HG03159 (cell line): ENCODE results near the gene ZFYVE9.
"Not testable (repeated sequence)": the region's sequence is repeated elsewhere in the genome, so short reads cannot be mapped to it uniquely, and the experiment has no call there.

Source experiments
- ATAC-seq: cut with Tn5 transposase; IDR thresholded peaks from one replicate; pipeline ENCODE4 v1.9.1; 2021; ENCODE audit warnings: mild to moderate bottlenecking, moderate library complexity; ENCODE audit not compliant: unreplicated experiment

Gene ZFYVE9

GRCh38 chr1:52142220-52143183, 613 bp downstream of the ZFYVE9 start:
- peak; percentile 34 for ATAC-seq

GRCh38 chr1:52145137-52145536, 3.2 kb downstream of the ZFYVE9 start:
- ATAC-seq: no peak

GRCh38 chr1:52150445-52150844, 8.6 kb downstream of the ZFYVE9 start:
- not testable (repeated sequence) for ATAC-seq

GRCh38 chr1:52150946-52151345, 9.1 kb downstream of the ZFYVE9 start:
- ATAC-seq: no peak

GRCh38 chr1:52152572-52152971, 10.7 kb downstream of the ZFYVE9 start:
- ATAC-seq: no peak

- ATAC-seq: no peak
Observed at GRCh38 chr1:52153010-52153409, 11.1 kb downstream of the ZFYVE9 start.

- no peak for ATAC-seq
Observed at GRCh38 chr1:52153898-52154297, 12.0 kb downstream of the ZFYVE9 start.

GRCh38 chr1:52156460-52156859, 14.6 kb downstream of the ZFYVE9 start:
- no peak for ATAC-seq

GRCh38 chr1:52157582-52157981, 15.7 kb downstream of the ZFYVE9 start:
- ATAC-seq: no peak

GRCh38 chr1:52158218-52158617, 16.3 kb downstream of the ZFYVE9 start:
- ATAC-seq: no peak

GRCh38 chr1:52159033-52159789, 17.3 kb downstream of the ZFYVE9 start:
- no peak for ATAC-seq

GRCh38 chr1:52162947-52163346, 21.1 kb downstream of the ZFYVE9 start:
- ATAC-seq: no peak

- ATAC-seq: no peak
Observed at GRCh38 chr1:52164604-52165003, 22.7 kb downstream of the ZFYVE9 start.

GRCh38 chr1:52166996-52167753, 25.3 kb downstream of the ZFYVE9 start:
- no peak for ATAC-seq

- no peak for ATAC-seq
Observed at GRCh38 chr1:52168373-52169080, 26.6 kb downstream of the ZFYVE9 start.

GRCh38 chr1:52171149-52171548, 29.3 kb downstream of the ZFYVE9 start:
- ATAC-seq: not testable (repeated sequence)

GRCh38 chr1:52179073-52179472, 37.2 kb downstream of the ZFYVE9 start:
- no peak for ATAC-seq

- ATAC-seq: no peak
Observed at GRCh38 chr1:52180176-52180575, 38.3 kb downstream of the ZFYVE9 start.

GRCh38 chr1:52181759-52182158, 39.9 kb downstream of the ZFYVE9 start:
- not testable (repeated sequence) for ATAC-seq

- ATAC-seq: not testable (repeated sequence)
Observed at GRCh38 chr1:52182328-52182727, 40.4 kb downstream of the ZFYVE9 start.
